Measurements from ENCODE around the gene SLC29A2.

The SLC29A2 gene

GRCh38 chr11:66317723-66318599 is 53.6 kb downstream of the SLC29A2 start:
- Histone ChIP-seq H3K36me3 (ENCODE audit: insufficient read depth, low read depth, low read length) (no peaks in the 10 kb centered on the region), H3K4me3 (ENCODE audit: low read length) (peak overlapping the region; percentile 12; the same call in 1 of the 2 replicates), H3K4me1 (ENCODE audit: insufficient read depth, low read length) (peaks cover 19% of the 10 kb centered on the region), H3K27me3 (ENCODE audit: insufficient read depth, low read length) (peaks cover 14% of the 10 kb centered on the region), H3K27ac (ENCODE audit: low read length) (peak overlapping the region; percentile 34), H3K9ac (ENCODE audit: low read depth, low read length) (peak overlapping the region; percentile 55; the same call in 1 of the 2 replicates), H3K9me3 (ENCODE audit: insufficient read depth, low read depth, low read length) (no peaks in the 10 kb centered on the region)

DNA sequence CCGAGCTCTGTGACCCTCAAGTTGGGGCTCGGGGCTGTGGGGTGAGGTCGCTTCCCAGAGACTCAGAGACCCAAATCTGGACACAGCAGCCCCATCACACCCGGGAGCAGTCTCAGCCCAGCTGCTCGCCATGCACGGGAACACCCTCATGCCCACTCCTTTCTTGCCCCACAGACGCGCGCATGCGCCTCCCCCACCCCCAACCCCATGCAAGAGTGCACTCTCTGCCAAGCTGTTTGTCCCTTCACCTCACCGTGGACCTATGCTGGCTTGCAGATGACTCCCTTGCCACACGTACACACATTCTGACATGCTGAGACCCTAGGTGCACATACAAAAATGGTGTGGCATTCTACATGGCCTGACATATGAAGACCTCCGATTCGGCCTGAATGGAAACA is 54.2 kb downstream of the SLC29A2 start:
- Histone ChIP-seq H3K4me1 (ENCODE audit: insufficient read depth, low read length) (peaks cover 19% of the 10 kb centered on the region), H3K9ac (ENCODE audit: low read depth, low read length) (peak overlapping the region; percentile 55; the same call in 1 of the 2 replicates), H3K27ac (ENCODE audit: low read length) (peak overlapping the region; percentile 34), H3K4me3 (ENCODE audit: low read length) (peak overlapping the region; percentile 12; the same call in 1 of the 2 replicates), H3K9me3 (ENCODE audit: insufficient read depth, low read depth, low read length) (no peaks in the 10 kb centered on the region), H3K36me3 (ENCODE audit: insufficient read depth, low read depth, low read length) (no peaks in the 10 kb centered on the region), H3K27me3 (ENCODE audit: insufficient read depth, low read length) (peaks cover 14% of the 10 kb centered on the region)

DNA sequence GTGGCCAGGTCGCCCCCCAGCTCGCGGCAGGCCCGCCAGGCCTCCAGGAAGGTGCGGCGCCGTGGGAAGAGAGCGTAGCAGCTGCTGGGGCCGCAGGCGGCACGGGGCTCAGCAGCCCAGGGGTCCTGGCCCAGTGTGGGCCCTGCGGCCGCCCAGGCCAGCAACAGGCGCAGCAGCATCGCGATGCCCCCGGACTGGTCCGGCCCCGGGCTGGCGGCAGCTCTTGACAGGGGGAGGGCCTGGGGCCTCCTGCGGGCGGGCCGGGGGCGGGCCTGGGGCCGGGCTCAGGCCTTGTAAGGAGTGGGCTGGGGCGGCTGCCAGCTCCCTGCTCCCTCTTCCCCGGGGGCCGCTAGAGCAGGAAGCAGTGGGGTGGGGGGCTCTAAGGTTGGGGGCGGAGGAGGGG is 54.7 kb downstream of the SLC29A2 start, which contains the start of gene CD248:
Gene CD248, minus strand, starts transcription at position 196 of the 403 bp plus-strand sequence. Its CDS starts 17 bp downstream, at position 179.
- H3K4me1 ChIP-seq (ENCODE audit: insufficient read depth, low read length) = peaks cover 19% of the 10 kb centered on the region
- peak within 1 kb of the TSS; percentile 55; the same call in 1 of the 2 replicates for H3K9ac ChIP-seq (ENCODE audit: low read depth, low read length)
- H3K4me3 ChIP-seq (ENCODE audit: low read length) = peak within 1 kb of the TSS; percentile 12; the same call in 1 of the 2 replicates
- no peaks in the 10 kb centered on the region for H3K9me3 ChIP-seq (ENCODE audit: insufficient read depth, low read depth, low read length)
- peak within 1 kb of the TSS; percentile 34 for H3K27ac ChIP-seq (ENCODE audit: low read length)
- H3K27me3 ChIP-seq (ENCODE audit: insufficient read depth, low read length) = peaks cover 14% of the 10 kb centered on the region
- no peaks in the 10 kb centered on the region for H3K36me3 ChIP-seq (ENCODE audit: insufficient read depth, low read depth, low read length)

DNA sequence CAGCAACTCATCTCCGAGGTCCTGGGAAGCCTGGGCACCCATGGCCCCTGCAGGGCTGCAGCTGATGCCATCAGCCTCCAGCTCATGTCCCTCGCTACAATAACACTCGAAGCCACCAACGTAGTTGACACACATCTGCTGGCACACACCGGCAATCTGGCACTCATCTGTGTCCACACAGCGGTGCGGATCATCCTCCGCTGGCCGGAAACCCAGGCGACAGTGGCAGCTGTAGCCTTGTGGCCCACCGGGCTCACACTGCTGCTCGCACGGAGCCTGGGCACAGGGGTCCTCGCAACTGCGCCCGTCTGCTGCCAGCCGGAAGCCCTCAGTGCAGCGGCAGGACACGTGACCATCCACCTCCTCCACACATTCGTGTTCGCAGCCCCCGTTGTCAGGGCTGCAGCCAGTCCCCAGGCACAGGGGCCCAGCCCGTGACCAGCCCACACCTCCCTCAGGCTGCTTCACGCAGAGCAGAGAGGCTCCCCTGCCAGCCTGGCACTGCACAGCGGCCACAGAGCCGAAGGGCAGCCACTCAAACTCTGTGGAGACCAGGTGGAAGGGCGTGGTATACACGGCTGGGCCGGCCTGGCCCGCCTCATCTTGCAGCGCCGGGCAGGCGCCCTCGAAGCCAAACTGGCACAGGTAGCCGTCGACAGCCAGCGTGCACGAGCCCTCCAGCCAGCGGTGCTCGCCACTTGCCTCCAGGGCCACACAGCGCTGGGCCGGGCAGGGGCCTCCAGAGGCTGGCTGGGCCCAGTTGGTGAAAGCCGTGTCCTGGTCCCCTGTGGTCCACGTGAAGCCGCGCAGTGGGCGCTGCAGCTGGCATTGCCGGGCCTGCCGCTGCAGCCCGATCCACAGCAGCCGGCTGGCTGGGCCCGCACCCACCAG is 55.4 kb downstream of the SLC29A2 start:
- H3K4me3 ChIP-seq (ENCODE audit: low read length) = no peak overlapping the region
- no peak overlapping the region for H3K9ac ChIP-seq (ENCODE audit: low read depth, low read length)
- H3K27me3 ChIP-seq (ENCODE audit: insufficient read depth, low read length) = peaks cover 14% of the 10 kb centered on the region
- peaks cover 19% of the 10 kb centered on the region for H3K4me1 ChIP-seq (ENCODE audit: insufficient read depth, low read length)
- no peak overlapping the region for H3K27ac ChIP-seq (ENCODE audit: low read length)
- no peaks in the 10 kb centered on the region for H3K36me3 ChIP-seq (ENCODE audit: insufficient read depth, low read depth, low read length)
- no peaks in the 10 kb centered on the region for H3K9me3 ChIP-seq (ENCODE audit: insufficient read depth, low read depth, low read length)

DNA sequence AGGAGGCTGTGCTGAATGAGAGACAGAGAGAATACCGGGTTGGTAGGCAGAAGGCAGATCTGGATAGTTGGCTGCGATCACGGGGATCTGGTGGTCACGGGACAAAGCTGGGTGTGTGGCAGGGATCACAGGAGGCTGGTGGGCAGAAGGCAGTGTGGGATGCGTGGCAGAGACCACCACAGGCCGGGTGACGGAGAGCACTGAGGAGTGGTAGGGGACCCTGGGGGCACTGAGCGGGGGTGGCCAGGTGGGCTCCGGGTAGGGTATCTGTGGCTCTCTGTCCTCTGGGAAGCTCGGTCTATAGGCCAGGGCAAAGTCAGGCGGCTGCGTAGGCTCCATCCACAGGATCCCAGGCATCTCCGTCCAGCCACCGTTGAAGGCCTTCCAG is 56.1 kb downstream of the SLC29A2 start:
- no peak overlapping the region for H3K9ac ChIP-seq (ENCODE audit: low read depth, low read length)
- H3K4me1 ChIP-seq (ENCODE audit: insufficient read depth, low read length) = peaks cover 19% of the 10 kb centered on the region
- H3K9me3 ChIP-seq (ENCODE audit: insufficient read depth, low read depth, low read length) = no peaks in the 10 kb centered on the region
- H3K27ac ChIP-seq (ENCODE audit: low read length) = no peak overlapping the region
- H3K4me3 ChIP-seq (ENCODE audit: low read length) = no peak overlapping the region
- H3K27me3 ChIP-seq (ENCODE audit: insufficient read depth, low read length) = peaks cover 14% of the 10 kb centered on the region
- no peaks in the 10 kb centered on the region for H3K36me3 ChIP-seq (ENCODE audit: insufficient read depth, low read depth, low read length)

DNA sequence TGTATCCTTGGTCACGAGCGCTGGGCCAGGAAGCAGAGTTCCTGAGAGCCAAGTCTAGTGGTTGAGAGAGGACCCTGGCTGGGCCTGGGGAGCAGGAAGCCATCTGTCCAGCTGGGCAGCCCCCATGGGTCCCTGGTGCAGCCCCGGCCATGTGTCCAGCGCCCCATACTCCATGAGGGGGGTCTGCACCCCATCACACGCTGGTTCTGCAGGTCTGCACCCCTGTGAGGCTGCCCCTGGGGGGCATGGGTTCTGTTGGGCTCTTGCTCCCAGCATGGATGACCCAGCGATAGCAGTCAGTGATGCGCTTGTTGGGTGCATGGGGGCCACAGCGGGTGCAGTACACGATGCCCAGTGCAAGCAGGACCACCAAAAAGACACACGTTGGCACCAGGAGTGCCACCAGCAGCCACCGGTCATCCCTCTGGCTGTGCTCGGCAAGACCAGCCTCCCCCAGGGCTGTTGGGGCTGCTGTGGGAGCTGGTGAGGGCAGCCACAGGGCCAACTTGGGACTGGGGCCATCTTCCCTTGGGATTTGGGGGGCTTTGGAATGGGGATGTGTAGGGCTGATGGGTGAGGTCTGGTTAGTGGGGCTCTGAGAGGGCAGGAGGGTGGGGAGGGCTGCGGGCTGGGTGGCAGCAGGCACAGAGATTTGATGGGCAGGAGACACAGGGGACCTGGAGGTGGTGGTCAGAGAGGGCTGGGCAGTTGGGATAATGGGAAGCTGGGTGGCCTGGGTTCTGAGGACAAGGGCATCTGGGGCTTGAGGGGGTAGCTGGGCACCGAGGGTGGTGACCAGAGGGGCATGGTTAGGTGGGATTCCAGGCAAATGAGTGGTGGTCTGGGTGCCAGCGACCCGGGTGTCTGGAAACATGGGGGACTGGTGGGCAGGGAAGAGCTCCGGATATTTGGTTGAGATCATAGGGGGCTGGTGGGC is 56.7 kb downstream of the SLC29A2 start:
- no peak overlapping the region for H3K4me3 ChIP-seq (ENCODE audit: low read length)
- H3K27me3 ChIP-seq (ENCODE audit: insufficient read depth, low read length) = peaks cover 17% of the 10 kb centered on the region
- H3K27ac ChIP-seq (ENCODE audit: low read length) = no peak overlapping the region
- H3K9ac ChIP-seq (ENCODE audit: low read depth, low read length) = no peak overlapping the region
- H3K9me3 ChIP-seq (ENCODE audit: insufficient read depth, low read depth, low read length) = no peaks in the 10 kb centered on the region
- H3K4me1 ChIP-seq (ENCODE audit: insufficient read depth, low read length) = peaks cover 19% of the 10 kb centered on the region
- H3K36me3 ChIP-seq (ENCODE audit: insufficient read depth, low read depth, low read length) = no peaks in the 10 kb centered on the region

DNA sequence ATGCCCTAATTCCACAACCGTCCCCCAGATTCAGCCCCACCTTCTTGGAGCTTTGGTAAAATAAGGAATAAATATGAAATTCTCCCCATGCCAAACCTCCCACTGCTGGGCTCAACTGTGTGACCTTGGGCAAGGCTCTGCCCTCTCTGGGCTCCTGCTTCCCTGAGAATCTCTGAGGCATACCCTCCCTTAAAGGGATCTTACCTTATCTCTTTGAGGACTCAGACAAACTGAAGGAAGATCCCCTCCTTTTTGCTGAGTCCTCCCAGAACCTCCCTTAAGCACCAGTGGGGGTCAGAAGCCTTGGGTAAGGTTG is 57.4 kb downstream of the SLC29A2 start:
- H3K9ac ChIP-seq (ENCODE audit: low read depth, low read length) = peak overlapping the region; percentile 67; the same call in 1 of the 2 replicates
- H3K27ac ChIP-seq (ENCODE audit: low read length) = no peak overlapping the region

DNA sequence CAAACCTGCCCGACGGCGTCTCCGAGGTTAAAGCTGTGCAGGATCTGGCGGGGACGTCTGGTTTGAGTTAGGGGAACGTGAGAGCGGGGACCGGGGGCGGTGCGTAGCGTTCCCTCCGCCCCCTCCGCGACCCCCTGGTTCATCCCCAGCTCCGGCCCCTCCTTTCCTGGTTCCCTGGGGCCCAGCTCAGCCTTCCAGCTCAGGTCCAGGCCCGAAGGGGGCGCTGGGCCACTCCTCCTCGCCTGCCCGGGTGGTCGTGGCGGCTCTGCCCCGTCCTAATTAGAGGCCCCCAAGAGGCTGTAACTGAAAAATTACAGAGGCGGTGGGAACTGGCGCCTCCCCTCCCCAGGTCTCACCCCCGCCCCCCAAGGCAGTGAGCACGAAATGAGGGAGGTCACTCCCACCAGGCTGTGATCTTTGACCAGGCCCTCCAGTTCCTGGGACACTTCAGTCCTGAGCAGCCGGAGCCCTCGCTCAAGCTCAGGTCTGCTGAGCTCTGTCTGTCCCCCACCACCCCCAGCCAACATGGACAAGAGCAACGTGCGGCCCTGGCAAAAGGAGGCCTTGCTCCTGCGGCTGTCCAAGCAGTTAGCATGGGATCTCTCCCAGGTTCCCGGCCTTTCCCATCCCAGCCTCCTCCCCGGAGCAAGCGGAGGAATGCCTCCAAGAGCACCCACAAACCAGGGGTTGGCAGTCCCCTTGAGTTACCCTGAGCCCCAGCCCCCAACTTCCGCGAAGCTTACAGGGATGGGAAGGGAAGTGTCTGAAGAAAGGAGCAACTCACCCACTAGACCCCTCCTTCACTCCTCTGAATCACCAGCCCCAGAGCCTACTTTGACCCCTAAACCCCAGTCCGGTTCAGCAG is 58.0 kb downstream of the SLC29A2 start:
- Histone ChIP-seq H3K4me1 (ENCODE audit: insufficient read depth, low read length) (peaks cover 18% of the 10 kb centered on the region), H3K27me3 (ENCODE audit: insufficient read depth, low read length) (peaks cover 18% of the 10 kb centered on the region), H3K9me3 (ENCODE audit: insufficient read depth, low read depth, low read length) (no peaks in the 10 kb centered on the region), H3K36me3 (ENCODE audit: insufficient read depth, low read depth, low read length) (no peaks in the 10 kb centered on the region), H3K27ac (ENCODE audit: low read length) (no peak overlapping the region), H3K4me3 (ENCODE audit: low read length) (peak overlapping the region; percentile 90), H3K9ac (ENCODE audit: low read depth, low read length) (peak overlapping the region; percentile 67; the same call in 1 of the 2 replicates)

More for the DNA sequence above, 57.4 kb downstream of the SLC29A2 start:
- H3K9me3 ChIP-seq (ENCODE audit: insufficient read depth, low read depth, low read length) = no peaks in the 10 kb centered on the region
- peaks cover 18% of the 10 kb centered on the region for H3K27me3 ChIP-seq (ENCODE audit: insufficient read depth, low read length)
- H3K36me3 ChIP-seq (ENCODE audit: insufficient read depth, low read depth, low read length) = no peaks in the 10 kb centered on the region
- peak overlapping the region; percentile 90; the same call in 1 of the 2 replicates for H3K4me3 ChIP-seq (ENCODE audit: low read length)
- peaks cover 19% of the 10 kb centered on the region for H3K4me1 ChIP-seq (ENCODE audit: insufficient read depth, low read length)

DNA sequence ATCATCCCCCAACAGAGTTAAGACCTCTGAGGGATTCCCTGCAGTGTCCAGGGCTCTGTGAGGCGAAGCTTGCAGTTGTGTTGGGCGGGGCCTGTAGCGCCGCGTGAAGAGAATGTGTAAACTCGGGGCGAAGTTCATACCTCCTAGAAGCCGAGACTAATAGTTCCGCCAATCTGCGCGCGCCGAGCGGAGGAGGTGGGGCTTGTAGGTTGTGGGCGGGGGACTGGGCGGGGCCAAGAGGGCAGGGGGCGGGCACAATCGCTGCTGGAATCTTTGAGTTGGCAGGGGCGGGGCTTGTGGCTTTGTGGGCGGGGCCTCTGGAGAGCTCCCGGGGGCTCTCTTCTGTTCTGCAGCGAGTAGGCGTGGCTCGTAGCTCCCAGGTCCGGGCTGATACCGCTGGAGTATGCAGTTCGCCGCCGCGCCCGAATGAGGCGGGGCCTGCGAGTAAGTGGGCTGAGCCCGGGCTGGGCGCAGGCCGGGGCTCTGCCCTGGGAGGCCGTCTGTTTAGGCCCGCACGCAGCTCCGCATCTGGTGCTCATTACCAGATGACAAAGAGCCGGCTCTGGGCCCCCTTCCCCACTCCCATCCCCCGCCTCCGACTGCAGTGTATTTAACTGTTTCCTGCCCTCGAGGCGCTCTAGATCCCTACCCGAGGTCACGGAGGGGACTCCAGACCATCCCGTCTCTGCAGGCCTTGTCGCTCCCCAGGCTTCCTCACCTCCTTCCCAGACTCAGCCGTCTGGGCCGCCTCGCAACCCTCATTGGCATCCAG is 58.8 kb downstream of the SLC29A2 start:
- Histone ChIP-seq H3K27ac (ENCODE audit: low read length) (no peak overlapping the region), H3K4me1 (ENCODE audit: insufficient read depth, low read length) (peaks cover 11% of the 10 kb centered on the region; the same call in 1 of the 2 replicates)

More for the DNA sequence above, 58.8 kb downstream of the SLC29A2 start:
- peaks cover 18% of the 10 kb centered on the region for H3K27me3 ChIP-seq (ENCODE audit: insufficient read depth, low read length)
- no peaks in the 10 kb centered on the region for H3K9me3 ChIP-seq (ENCODE audit: insufficient read depth, low read depth, low read length)
- H3K4me3 ChIP-seq (ENCODE audit: low read length) = peak overlapping the region; percentile 90
- no peaks in the 10 kb centered on the region for H3K36me3 ChIP-seq (ENCODE audit: insufficient read depth, low read depth, low read length)
- H3K9ac ChIP-seq (ENCODE audit: low read depth, low read length) = peak overlapping the region; percentile 67; the same call in 1 of the 2 replicates

All from iPS-20b (cell line).